Lower leg skin (tissue), 3 donors: Measurements from ENCODE around the gene PRR35.

Experiments used
- CTCF ChIP-seq, 3 donors: fragments of 450-650 bp; IDR thresholded peaks; one replicate each; pipeline ENCODE4 v1.5.1; 2016; ENCODE audit warnings: antibody characterized with exemption in 3 of 3, mild to moderate bottlenecking in 3 of 3, moderate library complexity in 2 of 3
- POLR2A ChIP-seq, 2 donors: fragments of 450-650 bp; IDR thresholded peaks; one replicate each; pipeline ENCODE4 v1.6.1; 2016 to 2017; ENCODE audit warnings: antibody characterized with exemption in 2 of 2, mild to moderate bottlenecking in 1 of 2, moderate library complexity in 1 of 2

- TF ChIP-seq CTCF (IDR thresholded peaks at IDR 0.05) (no peak), POLR2A (IDR thresholded peaks at IDR 0.05) (no peak)
Observed at GRCh38 chr16:554640-555365, 5.4 kb upstream of the PRR35 start.
